SIG-M5 treated with dmso at 0.1 percent for 504 hours (cell line): ENCODE data around the gene ERGIC3.
"Not testable (repeated sequence)": the region's sequence is repeated elsewhere in the genome, so short reads cannot be mapped to it uniquely, and the experiment has no call there.

Experiments
- DNase-seq: peaks from one replicate; lab custom pipeline; 2025; ENCODE audit not compliant: unreplicated experiment; lab: John Stamatoyannopoulos, UW

ERGIC3 gene

GRCh38 chr20:35517767-35518166, 24.1 kb upstream of the ERGIC3 start:
- DNase-seq: not testable (repeated sequence)

- DNase-seq: no peak
These were observed 22.9 kb upstream of the ERGIC3 start for GRCh38 chr20:35518955-35519354.

GRCh38 chr20:35523298-35523888, 18.5 kb upstream of the ERGIC3 start:
- peak; percentile 43 for DNase-seq

- no peak for DNase-seq
These were observed 16.2 kb upstream of the ERGIC3 start for GRCh38 chr20:35525639-35526038.

GRCh38 chr20:35527122-35527769, 14.6 kb upstream of the ERGIC3 start:
- DNase-seq: no peak

GRCh38 chr20:35529552-35529951, 12.3 kb upstream of the ERGIC3 start, which contains the start of gene C20orf173:
C20orf173 (minus strand) TSS chr20:35529652; CDS start chr20:35529373, 279 bp downstream.
- DNase-seq: no peak

GRCh38 chr20:35539756-35540212, 2.1 kb upstream of the ERGIC3 start:
- no peak for DNase-seq

GRCh38 chr20:35541118-35541782, 628 bp upstream of the ERGIC3 start:
- no peak for DNase-seq

- DNase-seq: no peak
These were observed 1.1 kb downstream of the ERGIC3 start for GRCh38 chr20:35542990-35543389.

- DNase-seq: no peak
These were observed 2.6 kb downstream of the ERGIC3 start for GRCh38 chr20:35544436-35544835.

- not testable (repeated sequence) for DNase-seq
These were observed 3.1 kb downstream of the ERGIC3 start for GRCh38 chr20:35544941-35545340.

- DNase-seq: no peak
These were observed 4.2 kb downstream of the ERGIC3 start for GRCh38 chr20:35546127-35546526.

- no peak for DNase-seq
These were observed 5.5 kb downstream of the ERGIC3 start for GRCh38 chr20:35547329-35547728.

GRCh38 chr20:35551503-35551902, 9.6 kb downstream of the ERGIC3 start:
- no peak for DNase-seq

GRCh38 chr20:35552914-35553313, 11.0 kb downstream of the ERGIC3 start:
- DNase-seq: no peak

GRCh38 chr20:35555461-35555860, 13.6 kb downstream of the ERGIC3 start:
- DNase-seq: not testable (repeated sequence)

- no peak for DNase-seq
These were observed 14.2 kb downstream of the ERGIC3 start for GRCh38 chr20:35555951-35556645.

- no peak for DNase-seq
These were observed 15.0 kb downstream of the ERGIC3 start for GRCh38 chr20:35556871-35557270.

- no peak for DNase-seq
These were observed 16.6 kb downstream of the ERGIC3 start for GRCh38 chr20:35558451-35558850.

- DNase-seq: no peak
These were observed 17.3 kb downstream of the ERGIC3 start for GRCh38 chr20:35559042-35559693.

GRCh38 chr20:35560105-35560511, 18.2 kb downstream of the ERGIC3 start:
- no peak for DNase-seq
